HG03457 (cell line): ENCODE results near the gene PEPD.
A peak's percentile ranks its signal among the peaks of the same experiment; 100 is the strongest.

Experiments
- ATAC-seq: cut with Tn5 transposase; IDR thresholded peaks from one replicate; pipeline ENCODE4 v1.9.1; 2021; ENCODE audit warnings: moderate number of reproducible peaks; ENCODE audit not compliant: unreplicated experiment

Gene PEPD

DNA sequence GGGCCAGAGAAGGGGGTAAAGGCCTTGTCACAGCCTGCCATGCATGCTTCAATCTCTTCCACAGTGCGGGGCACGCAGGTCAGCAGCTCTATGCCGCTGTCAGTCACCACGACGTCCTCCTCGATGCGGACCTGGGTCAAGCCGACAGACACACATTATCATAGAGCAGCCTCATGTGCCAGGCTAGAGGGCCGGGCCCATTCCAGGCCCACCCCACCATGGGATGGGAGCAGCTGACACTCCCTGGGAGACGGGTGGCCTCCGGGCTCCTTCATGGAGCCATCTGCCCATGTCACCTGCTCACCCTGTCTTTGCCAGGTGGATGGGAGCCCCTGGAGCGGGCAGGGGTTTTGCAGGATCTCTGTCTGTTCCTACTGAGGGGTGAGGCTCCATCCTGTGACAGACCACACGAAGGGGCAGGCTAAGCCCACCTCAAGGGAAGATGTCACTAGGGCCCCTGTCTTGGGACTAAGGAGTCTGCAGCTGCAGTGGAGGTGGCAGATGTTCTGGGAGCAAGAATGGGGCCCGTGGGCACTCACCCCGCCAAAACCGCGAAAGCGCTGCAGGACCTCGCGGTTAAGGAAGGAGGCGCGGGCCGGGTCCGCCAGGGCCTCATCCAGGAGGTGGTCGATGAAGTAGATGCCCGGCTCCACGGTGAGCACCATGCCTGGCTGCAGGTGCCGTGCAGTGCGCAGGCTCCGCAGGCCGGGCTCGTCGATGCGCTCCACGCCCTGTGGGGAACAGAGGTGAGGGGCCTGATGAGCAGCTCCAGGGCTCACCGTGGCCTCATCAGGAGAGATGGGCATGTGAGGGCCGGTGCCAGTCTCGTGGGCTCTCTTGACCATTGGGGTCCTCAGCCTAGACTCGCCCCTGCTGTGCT, 134.0 kb downstream of the PEPD start:
- no peak for ATAC-seq

DNA sequence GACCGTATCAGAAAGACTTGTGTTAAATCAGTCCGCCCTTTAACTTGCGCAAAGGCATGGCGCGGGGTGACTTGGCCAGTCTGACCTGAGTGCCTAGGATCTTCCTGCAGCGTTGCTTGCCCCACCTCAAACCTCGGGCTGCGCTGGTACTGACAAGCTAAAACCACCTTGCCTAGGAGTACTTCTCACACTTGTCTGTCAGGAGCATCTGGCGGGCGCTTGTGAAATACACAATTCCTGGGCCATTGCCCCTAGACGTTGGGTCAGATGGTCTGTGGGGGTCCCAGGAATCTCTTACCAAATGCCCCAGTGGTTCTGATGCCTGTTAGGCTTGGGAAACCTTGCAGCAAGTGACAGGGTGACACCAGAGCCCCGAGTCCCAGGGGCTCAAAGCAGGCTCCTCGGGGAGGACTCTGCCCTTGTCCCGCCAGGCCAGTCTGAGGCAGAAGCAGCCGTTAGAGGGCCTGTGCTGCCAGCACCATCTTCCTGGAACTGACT, 135.2 kb downstream of the PEPD start:
- no peak for ATAC-seq

DNA sequence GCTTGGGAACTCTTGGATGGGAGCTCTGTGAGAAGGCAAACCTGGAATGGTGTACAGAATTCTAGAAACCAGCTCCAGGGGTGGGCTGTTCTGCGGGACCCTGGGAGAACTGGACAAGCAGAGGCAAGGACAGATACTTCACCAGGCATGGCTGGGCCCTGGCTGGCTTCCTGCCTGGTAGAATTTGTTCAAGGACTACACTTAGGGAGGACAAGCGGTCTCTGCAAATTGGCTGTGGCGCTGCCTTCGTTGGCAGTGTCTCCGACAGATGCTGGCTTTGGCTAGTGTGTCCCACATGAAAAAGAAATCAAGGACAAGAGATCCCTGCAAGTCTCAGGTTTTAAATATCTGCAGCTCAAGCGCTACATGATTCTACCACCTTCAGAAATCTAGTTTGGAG, 135.6 kb downstream of the PEPD start:
- ATAC-seq = no peak

DNA sequence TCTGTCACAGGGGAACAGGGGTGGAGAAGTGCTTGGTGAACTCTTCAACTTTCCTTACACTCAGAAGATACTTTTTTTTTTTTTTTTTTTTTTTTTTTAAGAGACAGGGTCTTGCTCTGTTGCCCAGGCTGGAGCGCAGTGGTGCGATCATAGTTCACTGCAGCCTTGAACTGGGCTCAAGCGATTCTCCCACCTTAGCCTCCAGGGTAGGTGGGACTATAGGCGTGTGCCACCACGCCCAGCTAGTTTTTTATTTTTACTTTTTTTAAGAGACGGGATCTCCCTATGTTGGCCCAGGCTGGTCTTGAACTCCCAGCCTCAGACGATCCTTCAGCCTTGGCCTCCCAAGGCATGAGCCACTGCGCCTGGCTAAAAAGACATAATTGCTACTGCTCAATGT, 136.6 kb downstream of the PEPD start:
- ATAC-seq = no peak

DNA sequence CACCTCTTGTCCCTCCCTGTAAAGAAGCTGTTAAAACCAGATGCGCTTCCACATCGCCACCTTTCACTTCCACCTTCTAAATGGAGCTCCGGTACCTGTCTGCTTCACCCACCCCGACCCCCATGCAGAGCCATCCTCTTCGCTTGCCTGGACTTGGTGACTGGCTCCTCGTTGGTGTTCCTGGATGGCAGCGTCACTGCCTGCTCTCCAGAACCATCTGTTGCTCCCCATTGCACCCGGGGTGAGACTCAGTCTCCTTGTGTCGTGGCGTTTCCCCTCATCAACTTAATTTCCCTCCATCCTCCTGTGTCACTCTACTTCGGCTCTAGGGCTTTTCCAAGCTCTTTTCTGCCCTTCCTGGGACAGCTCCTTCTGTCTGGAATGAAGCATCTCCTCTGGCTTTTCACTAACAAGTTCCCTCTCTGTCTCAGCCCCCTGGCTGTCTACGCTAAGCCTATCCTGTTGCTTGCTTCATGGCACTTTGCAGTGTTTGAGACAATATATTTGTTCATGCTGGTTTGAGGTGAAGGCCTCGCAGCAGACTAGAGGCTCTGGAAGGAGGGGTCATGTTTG, 137.8 kb downstream of the PEPD start:
- ATAC-seq = no peak

DNA sequence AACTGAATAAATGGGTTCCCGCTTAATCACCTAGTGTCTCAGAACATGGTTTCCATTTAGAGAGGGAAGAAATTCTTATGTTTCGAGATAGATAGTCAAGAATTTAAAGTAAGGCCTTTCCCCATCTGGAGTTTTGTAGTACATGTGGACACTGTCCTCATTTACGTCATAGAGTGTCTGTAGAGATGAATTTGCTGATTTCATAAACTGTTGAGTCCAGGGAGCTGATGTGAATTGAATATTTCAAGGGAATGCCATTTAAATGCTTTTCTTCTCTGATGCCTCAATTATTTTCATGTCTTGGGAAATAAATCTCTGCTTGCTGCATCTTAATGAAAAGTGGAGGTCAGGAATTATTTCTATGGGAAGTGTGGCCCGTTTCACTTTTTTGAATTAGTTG, 138.6 kb downstream of the PEPD start:
- no peak for ATAC-seq

DNA sequence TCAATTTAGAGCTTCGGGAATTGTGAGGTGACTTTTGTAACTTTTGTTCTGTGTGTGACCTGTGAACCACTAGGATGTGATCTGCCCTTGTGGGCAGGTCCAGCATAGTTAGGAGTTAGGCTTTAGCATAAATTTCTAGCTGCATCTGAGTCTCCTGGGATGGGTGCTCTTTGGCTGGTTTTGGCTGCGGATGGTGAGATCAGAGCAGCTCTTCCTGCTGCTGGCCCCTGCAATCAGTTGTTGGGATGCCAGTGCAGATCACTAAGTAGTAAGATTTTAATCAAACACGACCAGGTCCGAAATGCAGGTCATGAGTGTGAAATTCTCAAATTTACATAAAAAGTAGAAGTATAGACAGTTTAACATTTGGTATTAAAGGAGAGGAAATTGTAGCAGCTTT, 139.6 kb downstream of the PEPD start:
- ATAC-seq = no peak

DNA sequence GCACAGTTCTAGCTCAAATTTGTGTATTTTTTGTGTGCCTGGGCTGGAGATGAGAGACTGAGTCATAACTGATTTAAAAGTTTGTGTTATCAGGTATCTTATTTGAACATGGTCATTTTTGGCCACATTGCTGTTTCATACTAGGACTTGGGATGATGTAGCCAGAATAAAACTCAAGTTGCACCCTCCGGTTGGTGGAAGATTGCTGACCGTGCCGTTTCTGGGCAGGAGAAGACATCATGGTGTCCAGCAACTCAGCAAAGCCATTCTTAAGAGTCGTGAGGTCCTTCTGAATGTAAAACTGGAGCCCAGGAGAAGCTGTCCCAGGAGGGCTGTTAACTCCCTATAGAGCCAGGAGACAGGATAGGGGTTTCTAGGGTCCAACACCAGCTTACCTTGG, 140.5 kb downstream of the PEPD start:
- ATAC-seq = no peak

DNA sequence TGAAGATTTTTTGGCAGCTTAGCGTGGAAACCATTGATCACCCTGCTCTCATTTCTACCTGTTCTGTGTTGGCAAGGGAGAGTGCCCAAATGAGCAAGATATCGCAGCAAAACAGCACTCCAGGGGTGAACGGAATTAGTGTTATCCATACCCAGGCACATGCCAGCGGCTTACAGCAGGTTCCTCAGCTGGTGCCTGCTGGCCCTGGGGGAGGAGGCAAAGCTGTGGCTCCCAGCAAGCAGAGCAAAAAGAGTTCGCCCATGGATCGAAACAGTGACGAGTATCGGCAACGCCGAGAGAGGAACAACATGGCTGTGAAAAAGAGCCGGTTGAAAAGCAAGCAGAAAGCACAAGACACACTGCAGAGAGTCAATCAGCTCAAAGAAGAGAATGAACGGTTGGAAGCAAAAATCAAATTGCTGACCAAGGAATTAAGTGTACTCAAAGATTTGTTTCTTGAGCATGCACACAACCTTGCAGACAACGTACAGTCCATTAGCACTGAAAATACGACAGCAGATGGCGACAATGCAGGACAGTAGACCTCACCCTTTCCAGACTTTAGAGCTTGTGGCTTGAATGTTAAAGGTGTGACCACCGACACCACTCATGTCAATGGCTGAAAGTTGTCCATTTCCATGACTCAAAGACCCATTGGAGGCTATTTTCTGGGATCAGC, 142.3 kb downstream of the PEPD start:
- no peak for ATAC-seq

DNA sequence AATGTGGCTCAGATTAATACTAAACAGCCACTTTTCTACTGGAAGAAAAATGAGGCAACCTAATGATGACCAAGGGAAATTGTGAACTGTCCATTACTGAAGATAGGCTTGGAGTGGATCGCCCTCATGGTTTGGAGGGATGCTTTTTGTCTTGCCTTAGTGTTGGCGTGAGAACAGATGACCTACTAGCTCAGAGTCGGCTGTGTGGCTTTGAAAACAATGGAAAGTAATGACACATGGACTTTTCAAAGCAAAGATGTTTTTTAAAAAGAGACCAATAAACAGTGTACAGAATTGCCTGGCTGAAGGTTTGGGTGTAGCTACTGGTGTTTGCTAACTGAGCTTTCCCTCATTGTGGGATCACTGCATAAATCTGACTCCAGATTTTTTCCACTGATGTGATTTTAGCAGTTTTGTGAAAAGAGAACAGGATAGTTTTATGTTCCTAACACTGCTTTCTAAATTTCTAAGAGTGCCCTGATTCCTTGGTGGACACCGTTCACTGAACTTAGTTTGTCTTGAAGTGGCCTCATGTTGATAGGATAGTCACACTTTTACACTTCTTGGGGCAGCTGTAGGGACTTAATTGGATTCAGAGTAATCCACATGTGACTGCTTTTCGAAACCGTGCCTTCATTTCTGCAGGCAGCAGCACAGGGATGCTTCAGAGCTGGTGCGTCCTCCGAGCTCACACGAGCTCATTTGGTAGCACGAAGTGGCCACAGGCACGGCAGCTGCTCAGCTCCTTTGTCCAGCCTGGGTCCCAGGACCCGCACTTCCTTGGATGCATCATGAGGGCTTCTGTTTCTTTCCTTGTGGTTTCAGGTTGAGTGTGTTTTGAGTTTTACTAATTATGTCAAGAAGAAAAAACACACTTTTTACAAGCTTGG, 143.8 kb downstream of the PEPD start:
- no peak for ATAC-seq

DNA sequence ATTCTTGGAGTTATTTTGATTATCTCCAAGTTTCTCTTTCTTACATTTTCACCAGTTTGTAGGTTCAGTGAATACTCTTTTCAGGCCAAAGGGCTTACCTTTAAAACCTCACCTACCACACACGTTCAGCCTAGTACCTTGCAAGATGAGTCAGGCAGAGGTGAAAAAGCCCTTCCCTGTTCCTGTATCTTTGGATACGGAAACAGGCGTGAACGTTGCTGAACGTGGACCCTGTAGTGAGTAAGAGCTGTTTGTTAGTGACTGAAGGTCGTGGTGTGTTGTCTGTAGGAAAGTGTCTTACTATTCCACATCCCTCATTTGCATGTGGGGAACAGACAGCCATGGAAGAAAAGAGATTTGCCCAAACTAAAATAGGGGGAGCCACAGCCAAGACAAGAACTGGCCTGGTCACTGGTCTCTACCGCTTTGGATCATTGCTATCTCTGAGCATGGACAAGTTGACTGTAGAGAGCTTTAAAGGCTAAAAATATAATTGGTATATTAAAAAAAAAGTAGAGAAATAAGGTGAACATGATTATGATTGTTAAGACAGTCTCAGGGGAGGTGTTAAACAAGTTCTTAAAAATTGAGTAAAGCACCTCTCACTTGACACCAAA, 144.5 kb downstream of the PEPD start:
- no peak for ATAC-seq

DNA sequence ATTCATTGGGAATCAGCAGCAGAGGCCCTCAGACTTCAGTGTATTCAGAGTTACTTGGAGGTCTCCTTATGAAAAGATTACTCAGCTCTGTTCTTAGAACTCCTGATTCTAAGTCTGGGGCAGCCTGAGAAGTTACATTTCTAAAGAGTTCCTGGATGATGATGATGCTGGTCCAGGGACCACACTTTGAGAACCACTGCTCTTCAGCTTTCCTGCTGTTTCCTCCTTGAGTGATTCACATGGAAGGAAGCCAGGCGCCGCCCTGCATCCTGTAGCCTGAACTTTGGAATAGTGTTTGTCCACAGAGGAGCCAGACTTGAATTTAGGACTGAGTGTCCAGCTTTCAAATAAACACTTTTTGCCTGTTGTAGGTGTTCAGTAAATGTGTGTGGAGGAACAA, 145.2 kb downstream of the PEPD start:
- no peak for ATAC-seq

DNA sequence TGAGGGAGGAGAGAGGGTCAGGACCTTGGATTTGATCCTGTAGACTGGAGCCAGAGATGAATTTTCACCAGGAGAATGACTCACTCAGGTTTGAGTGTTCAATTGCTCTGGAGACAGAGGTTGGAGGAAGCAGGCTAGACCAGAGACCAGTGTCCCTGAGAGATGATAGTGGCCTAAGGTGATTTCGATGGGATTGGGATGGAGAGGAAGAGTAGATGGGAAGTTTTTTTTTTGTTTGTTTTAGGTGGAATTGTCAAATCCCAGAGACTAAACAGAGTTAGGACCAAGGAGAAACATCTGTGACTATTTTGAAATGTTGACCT, 145.8 kb downstream of the PEPD start:
- no peak for ATAC-seq

DNA sequence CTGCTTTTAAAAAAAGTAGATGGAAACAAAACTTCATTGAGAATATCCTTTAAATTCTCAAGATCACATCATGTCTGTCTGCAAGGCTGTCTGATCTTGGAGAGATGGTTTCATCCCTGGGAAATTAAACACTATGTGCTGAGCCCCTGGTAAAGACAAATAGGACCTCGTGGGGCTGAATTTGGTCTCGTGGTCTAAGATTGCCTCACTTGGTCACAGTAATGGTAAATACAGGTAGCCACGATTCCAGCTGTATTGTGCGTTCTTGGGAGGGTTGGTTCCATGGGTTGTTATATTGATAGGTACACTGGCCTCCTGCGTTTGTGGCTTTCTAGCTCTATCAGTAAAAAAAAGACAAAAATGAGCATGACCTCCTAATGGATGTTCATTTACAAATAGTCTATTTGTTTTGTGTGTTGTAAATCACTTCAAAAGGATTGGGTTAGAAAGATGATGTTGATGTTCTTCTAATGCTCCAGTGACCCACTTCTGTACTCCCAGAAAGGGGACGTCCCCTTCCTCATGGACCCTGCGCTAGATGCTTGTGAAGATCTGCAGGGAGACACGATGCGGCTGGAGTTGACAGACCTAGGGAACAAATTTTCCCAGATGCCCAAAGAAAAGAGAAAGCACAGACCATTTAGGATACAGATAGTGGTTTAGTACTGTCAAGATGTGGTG, 146.3 kb downstream of the PEPD start:
- ATAC-seq = no peak

DNA sequence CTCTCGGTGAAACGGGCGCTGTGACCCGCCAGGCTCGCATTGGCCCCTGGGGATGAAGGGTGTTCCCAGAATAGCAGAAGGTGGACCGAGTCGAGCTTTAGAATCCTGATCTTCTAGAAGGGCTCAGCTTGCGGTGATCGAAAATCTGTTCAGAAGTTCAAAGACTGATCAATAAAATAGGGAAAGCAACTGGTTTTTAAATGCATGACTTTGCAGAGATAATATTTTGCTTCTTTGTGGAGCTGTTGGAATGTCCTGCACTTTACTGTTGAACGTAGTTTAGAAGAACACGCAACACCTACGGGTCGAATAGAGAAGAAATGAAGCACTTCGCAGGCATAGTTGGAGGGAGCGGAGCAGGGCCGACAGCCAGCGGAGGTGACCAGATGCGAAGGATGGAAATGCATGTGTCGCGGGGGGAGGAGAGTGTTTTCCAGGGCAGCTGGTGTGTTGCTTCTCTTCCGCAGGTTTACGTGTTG, 147.3 kb downstream of the PEPD start:
- ATAC-seq = no peak

DNA sequence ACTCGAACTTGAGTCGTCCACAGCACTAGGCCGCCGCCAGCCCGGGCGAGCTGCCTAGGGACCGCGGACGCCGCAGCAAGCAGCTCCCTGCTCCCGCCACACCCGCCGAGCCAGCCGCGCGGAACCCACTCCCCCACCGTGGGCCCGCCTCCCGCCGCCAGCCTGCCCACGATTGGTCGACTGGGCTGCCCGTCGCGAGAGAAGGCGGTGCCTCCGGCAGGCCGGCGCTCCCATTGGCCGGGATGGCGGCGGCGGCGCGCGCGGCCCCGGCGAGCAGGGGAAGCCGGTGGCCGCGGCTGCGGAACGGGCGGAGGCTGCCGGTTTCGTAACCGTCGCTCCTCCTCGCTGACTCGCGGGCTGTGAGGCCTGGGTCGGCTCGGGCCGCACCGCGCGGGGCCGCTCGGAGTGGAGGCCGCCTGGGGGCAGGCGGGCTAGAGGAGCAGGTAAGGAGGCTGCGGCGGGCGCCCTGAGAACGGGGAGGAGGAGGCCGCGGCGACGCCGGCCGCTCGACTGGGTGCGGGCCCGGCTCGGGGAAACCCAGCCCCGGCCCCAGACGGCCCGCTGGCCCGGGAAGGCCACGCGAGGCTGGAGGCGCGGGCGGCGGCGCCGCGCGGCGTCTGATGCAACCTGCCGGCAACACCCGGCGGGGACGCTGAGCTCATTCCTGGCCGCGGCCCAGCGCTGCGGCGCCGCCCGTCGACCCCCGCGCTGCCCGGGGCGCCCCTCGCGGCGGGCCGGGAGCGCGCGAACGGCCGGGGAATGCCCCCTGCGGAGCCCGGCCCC, 147.9 kb downstream of the PEPD start, which contains the start of gene CEBPG:
Gene CEBPG (plus strand): TSS at position 257 of the 783 bp plus-strand sequence. CDS start 5,531 bp downstream, outside the sequence.
- ATAC-seq = peak; percentile 74

DNA sequence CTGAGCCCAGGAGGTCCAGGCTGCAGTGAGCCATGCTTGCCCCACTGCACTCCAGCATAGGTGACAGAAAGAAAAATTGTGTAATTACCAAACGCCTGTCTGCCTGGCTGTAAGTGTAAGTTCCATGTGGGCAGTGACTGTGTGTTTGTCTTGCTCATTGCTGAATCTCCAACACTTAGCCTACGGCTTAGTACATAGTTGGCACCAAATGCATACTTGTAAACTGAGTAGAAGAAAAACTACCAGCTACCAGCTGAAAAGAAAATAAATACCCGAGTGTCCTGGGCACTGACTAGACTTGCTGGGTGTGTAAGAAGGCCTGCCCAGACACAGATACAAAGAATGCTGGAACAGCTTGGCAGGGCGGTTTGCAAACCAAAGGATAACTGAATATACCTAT, 150.8 kb downstream of the PEPD start:
- ATAC-seq = no peak

DNA sequence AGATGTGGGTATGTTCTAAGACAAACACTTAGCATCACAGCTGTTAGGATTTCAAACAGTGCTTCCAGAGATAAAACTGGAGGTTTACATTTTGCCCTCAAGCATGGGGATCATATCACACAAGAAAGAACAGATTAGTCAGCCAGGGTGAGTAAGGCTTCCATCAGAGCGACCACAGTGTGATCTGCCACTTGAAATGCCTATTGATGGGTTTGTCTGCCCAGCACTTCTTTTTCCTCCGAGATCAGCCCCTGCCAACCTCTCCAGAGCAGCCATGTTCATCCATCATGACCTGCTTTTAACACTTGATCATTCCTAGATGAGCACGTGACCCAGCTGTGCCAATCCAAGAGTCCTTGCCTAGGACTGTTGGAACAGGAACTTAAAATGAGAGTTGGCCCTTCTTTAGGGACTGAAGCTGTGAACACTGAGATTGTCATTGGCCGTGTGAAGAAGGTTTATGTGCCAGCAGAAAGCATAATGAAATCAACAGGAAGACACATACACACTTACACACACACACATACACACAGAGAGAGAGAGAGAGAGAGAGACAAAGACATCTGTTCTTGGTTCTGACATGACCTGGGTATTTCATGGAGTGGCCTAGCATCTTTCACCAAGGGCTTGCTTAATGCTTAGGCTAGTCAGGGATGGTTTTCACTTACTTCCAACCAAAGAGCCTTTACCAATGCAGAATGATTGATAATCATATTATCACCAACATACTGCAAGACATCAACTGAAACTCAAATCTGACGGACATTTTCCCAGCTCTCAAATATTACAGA, 153.3 kb downstream of the PEPD start:
- ATAC-seq = no peak
